ENCODE data around the gene KCNQ1. TPM values are rescaled to one million over a fixed set of nuclear protein-coding genes. Genes with fewer than 3 reads are reported as not detected.

Gene KCNQ1
- total and polyA plus RNA-seq, 2 donors (not counting 3 experiments of a cell fraction or from before 2014, with no cell fraction given): 0.07 to 0.09 TPM

GRCh38 chr11:2565447-2566222 is 120.8 kb downstream of the KCNQ1 start:
- BruUV-seq (replicated peaks): no TSS peak

More at GRCh38 chr11:2565447-2566222, 120.8 kb downstream of the KCNQ1 start:
- H3K27ac ChIP-seq (ENCODE audit: insufficient read depth, low read depth, low read length): no peak overlapping the region
- H3K4me2 ChIP-seq (ENCODE audit: insufficient read depth, low read length): no peak overlapping the region
- no peak overlapping the region for H3K9ac ChIP-seq (replicated peaks; ENCODE audit: extremely low read depth, insufficient read depth, low read length)
- ChIA-PET POLR2A (no interaction called here), CTCF (no interaction called here)
- intact Hi-C loops (cut with micrococcal nuclease) (no loop called here), dilution Hi-C loops (cut with MboI; ENCODE audit: extremely low pct_ligation_motif_present, low sequenced_read_pairs) (no loop called here)
- H3K79me2 ChIP-seq (ENCODE audit: control insufficient read depth, insufficient read depth, low read length): no peaks in the 10 kb centered on the region
- no peak overlapping the region for H2AFZ ChIP-seq (ENCODE audit: low read depth, low read length)
- no peak for DNase-seq (ENCODE audit: low read depth, low spot score)
- H3K9me1 ChIP-seq (replicated peaks; ENCODE audit: control insufficient read depth, extremely low read depth, insufficient read depth, low read length): no peaks in the 10 kb centered on the region
- FAIRE-seq: no peak
- no peak for TF ChIP-seq GATA2 (IDR thresholded peaks at IDR 0.05; ENCODE audit: insufficient read depth, insufficient read length, low read depth, low read length)
- no peak for TF ChIP-seq CTCF (IDR thresholded peaks at IDR 0.05; ENCODE audit: extremely low read depth in 1 of 2, insufficient read depth in 1 of 2, low read depth in 1 of 2, low read length in 2 of 2)
- TF ChIP-seq POLR2A (IDR thresholded peaks at IDR 0.05; ENCODE audit: low read depth, low read length): no peak
- TF ChIP-seq MYC (IDR thresholded peaks at IDR 0.05; ENCODE audit: low read depth, low read length): no peak
- no peak for TF ChIP-seq EZH2 (IDR thresholded peaks at IDR 0.05; ENCODE audit: borderline replicate concordance, low read depth, low read length, severe bottlenecking)
- TF ChIP-seq JUN (IDR thresholded peaks at IDR 0.05; ENCODE audit: borderline replicate concordance, insufficient read depth, insufficient read length, low read depth): no peak
- TF ChIP-seq MAX (IDR thresholded peaks at IDR 0.05; ENCODE audit: insufficient read depth, insufficient read length): no peak
- TF ChIP-seq POLR2AphosphoS5 (IDR thresholded peaks at IDR 0.05; ENCODE audit: insufficient read depth, low read depth, low read length): no peak
- TF ChIP-seq FOS (IDR thresholded peaks at IDR 0.05; ENCODE audit: borderline replicate concordance, insufficient read depth, low read length): no peak
- H3K4me1 ChIP-seq (ENCODE audit: control insufficient read depth, extremely low read depth, insufficient read depth, low read length): no peaks in the 10 kb centered on the region
- no peaks in the 10 kb centered on the region for H3K9me3 ChIP-seq (replicated peaks; ENCODE audit: control insufficient read depth, insufficient read depth, low read length)
- no peak overlapping the region for H3K4me3 ChIP-seq (replicated peaks in 1 of 3; ENCODE audit: insufficient read depth in 1 of 3, low read depth in 1 of 3, low read length in 3 of 3)
- no peaks in the 10 kb centered on the region for H3K27me3 ChIP-seq (ENCODE audit: control insufficient read depth in 2 of 2, insufficient read depth in 2 of 2, low read length in 2 of 2)
- H4K20me1 ChIP-seq (replicated peaks; ENCODE audit: control insufficient read depth, extremely low read depth, insufficient read depth, low read length): no peaks in the 10 kb centered on the region
- H3K36me3 ChIP-seq (ENCODE audit: control insufficient read depth in 2 of 2, extremely low read depth in 1 of 2, insufficient read depth in 2 of 2, low read length in 2 of 2): no peaks in the 10 kb centered on the region
